SK-N-SH (cell line): Measurements from ENCODE around the gene DEGS1. TPM values are rescaled to one million over a fixed set of nuclear protein-coding genes. Genes with fewer than 3 reads are reported as not detected.

Source experiments
- CTCF ChIA-PET: fragments of 300-600, 350-600 bp; formaldehyde crosslinking; extraction: SDS; loops from one replicate; lab custom pipeline; 2021; lab: Yijun Ruan, JAX
- POLR2A ChIA-PET: fragments of 350-600 bp; sonication (Branson Sonifier 250); formaldehyde crosslinking; extraction: SDS; loops from one replicate; lab custom pipeline; 2020; ENCODE audit warnings: antibody characterized with exemption, inconsistent platforms; lab: Yijun Ruan, JAX
- DNase-seq: peaks from one replicate; pipeline ENCODE4 v3.0.0; 2012
- H2AFZ ChIP-seq: fragments of 200-600 bp; sonication (generic); 2 replicates; pipeline ENCODE4 v1.8.1; 2016; ENCODE audit warnings: antibody characterized with exemption, mild to moderate bottlenecking, low read depth
- H3F3A ChIP-seq: fragments of 200-600 bp; sonication (generic); replicated peaks from 2 replicates; pipeline ENCODE3; 2016; ENCODE audit warnings: antibody characterized with exemption, mild to moderate bottlenecking; ENCODE audit not compliant: insufficient read depth
- H3K27ac ChIP-seq, 2 experiments: fragments of 200-500 bp in 1 of 2; fragments of 200-600 bp in 1 of 2; sonication (Bioruptor generic) in 1 of 2; sonication (generic), shearing (Covaris generic) in 1 of 2; 2 replicates each; pipeline versions ENCODE4 v1.5.1 to v1.6.1; 2014 to 2016; ENCODE audit warnings: low read depth in 2 of 2, inconsistent platforms in 1 of 2, low read length in 1 of 2, mild to moderate bottlenecking in 1 of 2, mixed read lengths in 1 of 2
- H3K27me3 ChIP-seq: fragments of 200-600 bp; sonication (generic), shearing (Covaris generic); 2 replicates; pipeline ENCODE4 v1.6.1; 2016; ENCODE audit warnings: mixed run types; ENCODE audit not compliant: insufficient read depth
- H3K36me3 ChIP-seq, 2 experiments: fragments of 200-500 bp in 1 of 2; fragments of 200-600 bp in 1 of 2; sonication (Bioruptor generic) in 1 of 2; sonication (generic) in 1 of 2; replicated peaks in 1 of 2; 2 replicates each; pipeline versions ENCODE3 to v1.5.1; 2014 to 2016; ENCODE audit warnings: low read length in 1 of 2, mild to moderate bottlenecking in 1 of 2; ENCODE audit not compliant: insufficient read depth in 2 of 2, control insufficient read depth in 1 of 2
- H3K4me1 ChIP-seq, 2 experiments: fragments of 200-500 bp in 1 of 2; fragments of 200-600 bp in 1 of 2; sonication (Bioruptor generic) in 1 of 2; sonication (generic), shearing (Covaris generic) in 1 of 2; 2 replicates each; pipeline versions ENCODE4 v1.5.1 to v1.6.1; 2014 to 2016; ENCODE audit warnings: low read depth in 1 of 2, low read length in 1 of 2, mixed run types in 1 of 2; ENCODE audit not compliant: insufficient read depth in 2 of 2, control insufficient read depth in 1 of 2
- H3K4me2 ChIP-seq: fragments of 200-600 bp; sonication (generic), shearing (Covaris generic); 2 replicates; pipeline ENCODE4 v1.6.1; 2017; ENCODE audit warnings: mixed run types
- H3K4me3 ChIP-seq, 2 experiments: fragments of 200-500 bp in 1 of 2; fragments of 200-600 bp in 1 of 2; sonication (Bioruptor generic) in 1 of 2; sonication (generic), shearing (Covaris generic) in 1 of 2; 2 replicates each; pipeline versions ENCODE4 v1.5.1 to v1.8.1; 2014 to 2016; ENCODE audit warnings: low read depth in 2 of 2, inconsistent platforms in 1 of 2, low read length in 1 of 2, mild to moderate bottlenecking in 1 of 2, mixed read lengths in 1 of 2, moderate library complexity in 1 of 2
- H3K79me2 ChIP-seq: fragments of 200-600 bp; sonication (generic); 2 replicates; pipeline ENCODE4 v1.8.1; 2017; ENCODE audit warnings: mild to moderate bottlenecking; ENCODE audit not compliant: insufficient read depth
- H3K9ac ChIP-seq: fragments of 200-600 bp; sonication (generic); 2 replicates; pipeline ENCODE4 v1.6.1; 2017; ENCODE audit warnings: mixed run types
- H3K9me2 ChIP-seq: fragments of 200-600 bp; sonication (generic); 2 replicates; pipeline ENCODE4 v1.6.1; 2017; ENCODE audit warnings: mixed run types
- H3K9me3 ChIP-seq: fragments of 200-600 bp; sonication (generic); 2 replicates; pipeline ENCODE4 v1.6.1; 2017; ENCODE audit warnings: mixed run types, mild to moderate bottlenecking, moderate library complexity
- H4K20me1 ChIP-seq: fragments of 200-600 bp; sonication (generic); 2 replicates; pipeline ENCODE4 v1.6.1; 2017; ENCODE audit warnings: mild to moderate bottlenecking, mixed run types; ENCODE audit not compliant: insufficient read depth
- EP300 ChIP-seq, 2 experiments: IDR thresholded peaks; 2 replicates each; pipeline versions ENCODE4 v1.4.0 to v1.6.1; 2012; ENCODE audit warnings: borderline replicate concordance in 1 of 2, low read depth in 1 of 2, low read length in 1 of 2
- EZH2phosphoT487 ChIP-seq: fragments of 200-600 bp; sonication (generic); IDR thresholded peaks from 2 replicates; pipeline ENCODE4 v1.6.1; 2017; ENCODE audit warnings: low read depth, mixed run types, mild to moderate bottlenecking, antibody characterized with exemption, moderate library complexity, borderline replicate concordance
- FOSL2 ChIP-seq: IDR thresholded peaks from 2 replicates; pipeline ENCODE4 v1.4.0; 2012; ENCODE audit warnings: low read depth, mild to moderate bottlenecking, moderate library complexity, borderline replicate concordance
- FOXM1 ChIP-seq: IDR thresholded peaks from 2 replicates; pipeline ENCODE4 v1.4.0; 2012; ENCODE audit warnings: low read depth, mild to moderate bottlenecking
- JUND ChIP-seq: IDR thresholded peaks from 2 replicates; pipeline ENCODE4 v1.4.0; 2012
- MEF2A ChIP-seq: IDR thresholded peaks from 2 replicates; pipeline ENCODE4 v1.4.0; 2012; ENCODE audit warnings: low read depth, borderline replicate concordance
- MXI1 ChIP-seq: IDR thresholded peaks from 2 replicates; pipeline ENCODE4 v1.6.1; 2012; ENCODE audit warnings: mild to moderate bottlenecking, low read depth, low read length, improper control_type of control experiment
- RFX5 ChIP-seq: IDR thresholded peaks from 2 replicates; pipeline ENCODE4 v1.6.1; 2012; ENCODE audit warnings: mild to moderate bottlenecking, improper control_type of control experiment, low read length
- SIN3A ChIP-seq: IDR thresholded peaks from 2 replicates; pipeline ENCODE4 v1.6.1; 2012; ENCODE audit warnings: low read depth, mild to moderate bottlenecking, low read length, moderate library complexity, borderline replicate concordance
- WGBS: methylation state at CpG from one replicate; pipeline ENCODE4 v1.1.6; 2017; ENCODE audit warnings: low lambda C conversion rate; 5-methylcytosine and 5-hydroxymethylcytosine counted together
- polyA plus RNA-seq, 3 experiments: library from polyadenylated mRNA; depleted of rRNA; stranded (reverse); fragments of >200 nt; gene quantifications; 2 replicates each; pipeline ENCODE4 v1.2.3, GENCODE V29; 2012
- TF ChIP-seq, protein P1 (sequence below): IDR thresholded peaks from 2 replicates; pipeline ENCODE4; 2012
- TF ChIP-seq, protein P2 (sequence below): IDR thresholded peaks from 2 replicates; pipeline ENCODE4 v1.4.0; 2012; ENCODE audit warnings: low read depth, borderline replicate concordance
- TF ChIP-seq, protein P3 (sequence below): fragments of 150-350 bp; IDR thresholded peaks from 2 replicates; pipeline ENCODE4 v1.6.1; 2017; ENCODE audit warnings: antibody characterized with exemption, low read length, low read depth, borderline replicate concordance

The DEGS1 gene
- polyA plus RNA-seq, 1 of the 3 experiments (the other 2 are of a cell fraction), result 62.3 TPM

DNA sequence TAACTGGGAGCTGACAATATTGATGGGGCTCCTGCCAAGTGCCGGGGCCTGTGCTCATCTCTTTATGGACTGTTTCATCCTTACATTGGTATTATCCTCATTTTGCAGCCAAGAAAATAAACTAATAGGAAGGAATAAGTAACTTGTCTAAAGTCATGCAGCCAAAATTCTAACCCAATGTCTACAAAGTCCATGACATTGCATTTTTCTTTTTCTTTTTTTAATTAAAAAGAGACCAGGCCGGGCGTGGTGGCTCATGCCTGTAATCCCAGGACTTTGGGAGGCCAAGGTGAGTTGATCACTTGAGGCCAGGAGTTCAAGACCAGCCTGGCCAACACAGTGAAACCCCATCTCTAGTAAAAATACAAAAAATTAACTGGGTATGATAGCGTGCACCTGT is 18.8 kb downstream of the DEGS1 start:
- no peak overlapping the region for H3K27ac ChIP-seq
- H4K20me1 ChIP-seq, result no peaks in the 10 kb centered on the region
- H3K9me3 ChIP-seq, result no peaks in the 10 kb centered on the region
- no peaks in the 10 kb centered on the region for H3K36me3 ChIP-seq
- H3F3A ChIP-seq, result peaks cover 33% of the 10 kb centered on the region
- H2AFZ ChIP-seq, result no peak overlapping the region
- 98% methylated on average over 4 of the region's 4 CpGs for WGBS
- no peak overlapping the region for H3K9ac ChIP-seq
- H3K4me3 ChIP-seq, result no peak overlapping the region
- no peaks in the 10 kb centered on the region for H3K9me2 ChIP-seq
- H3K4me1 ChIP-seq, result peaks cover 20 to 24% of the 10 kb centered on the region in 2 experiments
- POLR2A ChIA-PET, result no interaction called here
- CTCF ChIA-PET, result interaction anchor here (1.1 kb wide), 1 partner anchor 86 kb away, joined by 3 read pairs; no protein-coding TSS in a partner anchor
- DNase-seq, result no peak
- H3K27me3 ChIP-seq, result no peaks in the 10 kb centered on the region
- no peak overlapping the region for H3K4me2 ChIP-seq
- TF ChIP-seq, protein P1, sequence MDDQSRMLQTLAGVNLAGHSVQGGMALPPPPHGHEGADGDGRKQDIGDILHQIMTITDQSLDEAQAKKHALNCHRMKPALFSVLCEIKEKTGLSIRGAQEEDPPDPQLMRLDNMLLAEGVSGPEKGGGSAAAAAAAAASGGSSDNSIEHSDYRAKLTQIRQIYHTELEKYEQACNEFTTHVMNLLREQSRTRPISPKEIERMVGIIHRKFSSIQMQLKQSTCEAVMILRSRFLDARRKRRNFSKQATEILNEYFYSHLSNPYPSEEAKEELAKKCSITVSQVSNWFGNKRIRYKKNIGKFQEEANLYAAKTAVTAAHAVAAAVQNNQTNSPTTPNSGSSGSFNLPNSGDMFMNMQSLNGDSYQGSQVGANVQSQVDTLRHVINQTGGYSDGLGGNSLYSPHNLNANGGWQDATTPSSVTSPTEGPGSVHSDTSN, result no peak
- TF ChIP-seq, protein P2, sequence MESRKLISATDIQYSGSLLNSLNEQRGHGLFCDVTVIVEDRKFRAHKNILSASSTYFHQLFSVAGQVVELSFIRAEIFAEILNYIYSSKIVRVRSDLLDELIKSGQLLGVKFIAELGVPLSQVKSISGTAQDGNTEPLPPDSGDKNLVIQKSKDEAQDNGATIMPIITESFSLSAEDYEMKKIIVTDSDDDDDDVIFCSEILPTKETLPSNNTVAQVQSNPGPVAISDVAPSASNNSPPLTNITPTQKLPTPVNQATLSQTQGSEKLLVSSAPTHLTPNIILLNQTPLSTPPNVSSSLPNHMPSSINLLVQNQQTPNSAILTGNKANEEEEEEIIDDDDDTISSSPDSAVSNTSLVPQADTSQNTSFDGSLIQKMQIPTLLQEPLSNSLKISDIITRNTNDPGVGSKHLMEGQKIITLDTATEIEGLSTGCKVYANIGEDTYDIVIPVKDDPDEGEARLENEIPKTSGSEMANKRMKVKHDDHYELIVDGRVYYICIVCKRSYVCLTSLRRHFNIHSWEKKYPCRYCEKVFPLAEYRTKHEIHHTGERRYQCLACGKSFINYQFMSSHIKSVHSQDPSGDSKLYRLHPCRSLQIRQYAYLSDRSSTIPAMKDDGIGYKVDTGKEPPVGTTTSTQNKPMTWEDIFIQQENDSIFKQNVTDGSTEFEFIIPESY, result no peak
- no peak for TF ChIP-seq EZH2phosphoT487
- no peak for TF ChIP-seq JUND
- no peak for TF ChIP-seq RFX5
- TF ChIP-seq FOXM1, result no peak
- no peak for TF ChIP-seq MXI1
- no peak for TF ChIP-seq EP300 (IDR thresholded peaks at IDR 0.05; ENCODE audit: borderline replicate concordance in 1 of 2, low read depth in 1 of 2, low read length in 1 of 2)
- TF ChIP-seq, protein P3, sequence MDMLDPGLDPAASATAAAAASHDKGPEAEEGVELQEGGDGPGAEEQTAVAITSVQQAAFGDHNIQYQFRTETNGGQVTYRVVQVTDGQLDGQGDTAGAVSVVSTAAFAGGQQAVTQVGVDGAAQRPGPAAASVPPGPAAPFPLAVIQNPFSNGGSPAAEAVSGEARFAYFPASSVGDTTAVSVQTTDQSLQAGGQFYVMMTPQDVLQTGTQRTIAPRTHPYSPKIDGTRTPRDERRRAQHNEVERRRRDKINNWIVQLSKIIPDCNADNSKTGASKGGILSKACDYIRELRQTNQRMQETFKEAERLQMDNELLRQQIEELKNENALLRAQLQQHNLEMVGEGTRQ, result no peak
- no peak for TF ChIP-seq SIN3A
- TF ChIP-seq FOSL2, result no peak
- no peak for TF ChIP-seq MEF2A
- no peaks in the 10 kb centered on the region; the same call in 1 of the 2 replicates for H3K79me2 ChIP-seq
